Right cardiac atrium (tissue), 5 donors: ENCODE measurements around the gene LMO3. TPM values are rescaled to one million over a fixed set of nuclear protein-coding genes. Genes with fewer than 3 reads are reported as not detected.

Source experiments
- ATAC-seq, 2 donors: fragments of 200-7000 bp; cut with Tn5 transposase; one replicate each; pipeline versions ENCODE4 v1.8.0 to v1.9.1; 2020; ENCODE audit warnings: moderate library complexity in 2 of 2, mild to moderate bottlenecking in 1 of 2
- DNase-seq, 3 donors: peaks; one replicate each; pipeline ENCODE4 v3.0.0-alpha.2; 2020
- H3K27ac ChIP-seq: one replicate; pipeline ENCODE4 v1.5.1; 2013; ENCODE audit warnings: mild to moderate bottlenecking, low read length, control low read depth, moderate library complexity
- H3K27me3 ChIP-seq: one replicate; pipeline ENCODE4 v1.6.1; 2013; ENCODE audit not compliant: control insufficient read depth, insufficient read depth
- H3K4me1 ChIP-seq: one replicate; pipeline ENCODE4 v1.6.1; 2013; ENCODE audit warnings: low read length; ENCODE audit not compliant: control insufficient read depth, insufficient read depth
- H3K4me3 ChIP-seq: one replicate; pipeline ENCODE4 v1.5.1; 2013; ENCODE audit warnings: low read length, control low read depth
- H3K9me3 ChIP-seq: one replicate; pipeline ENCODE4 v1.6.1; 2013; ENCODE audit warnings: low read length; ENCODE audit not compliant: control insufficient read depth
- WGBS: extraction: QIAGEN DNeasy Blood & Tissue Kit; methylation state at CpG from one replicate; pipeline ENCODE4 v1.1.7; 2013; 5-methylcytosine and 5-hydroxymethylcytosine counted together
- intact Hi-C, 4 donors: fragments of 100-400 bp; cut with DNase I; formaldehyde crosslinking; loops; one replicate each; pipeline versions ENCODE4 v1.11.0 to v1.14.0; 2022 to 2023
- polyA plus RNA-seq: library from polyadenylated mRNA; stranded (reverse); fragments of 200-250 nt; gene quantifications from one replicate; pipeline ENCODE4 v1.2.3, GENCODE V29; 2013
- total RNA-seq, 4 donors: library from RNA; stranded (reverse); fragmentation: NEBNext Ultra II Directional; extraction: Animal tissue kit (Norgen Biotek cat#: 25700); gene quantifications; one replicate each; pipeline ENCODE4 v1.2.1, GENCODE V29; 2021
- donor health status: healthy with polysubstance abuse.
- donor health status: DM: no; HTN: yes; CAD: no.
- donor health status: DM: no; HTN: no; CAD: no.
- donor health status: DM: no; HTN: yes; CAD: no; lungs with severe emphysema.
- donor health status: DM: yes; HTN: yes; CAD: no.

LMO3 gene
- total and polyA plus RNA-seq, 5 donors = 4.3 to 13.0 (median 5.4) TPM

DNA sequence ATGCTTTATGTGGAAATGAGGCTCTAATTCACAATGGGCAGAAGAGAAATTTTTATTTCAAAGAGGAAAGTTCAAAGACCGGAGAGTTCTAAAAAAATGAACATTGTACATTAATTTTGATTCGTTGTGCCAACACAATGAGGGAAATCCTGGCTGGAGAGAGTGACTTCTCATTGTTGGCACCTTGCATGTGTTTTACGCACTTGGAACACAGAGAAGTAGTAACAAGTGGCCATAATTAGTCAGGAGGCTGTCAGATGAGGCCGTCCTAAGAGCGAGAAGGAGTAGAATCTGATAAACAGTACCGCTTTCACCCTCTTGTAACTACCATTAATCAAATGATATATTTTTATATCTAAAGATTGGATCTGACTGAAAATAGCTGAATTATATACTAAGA, 6.9 kb downstream of the LMO3 start:
- 82% methylated on average over 6 of the region's 6 CpGs for WGBS
- no peak for ATAC-seq
- intact Hi-C loops = no loop called here

DNA sequence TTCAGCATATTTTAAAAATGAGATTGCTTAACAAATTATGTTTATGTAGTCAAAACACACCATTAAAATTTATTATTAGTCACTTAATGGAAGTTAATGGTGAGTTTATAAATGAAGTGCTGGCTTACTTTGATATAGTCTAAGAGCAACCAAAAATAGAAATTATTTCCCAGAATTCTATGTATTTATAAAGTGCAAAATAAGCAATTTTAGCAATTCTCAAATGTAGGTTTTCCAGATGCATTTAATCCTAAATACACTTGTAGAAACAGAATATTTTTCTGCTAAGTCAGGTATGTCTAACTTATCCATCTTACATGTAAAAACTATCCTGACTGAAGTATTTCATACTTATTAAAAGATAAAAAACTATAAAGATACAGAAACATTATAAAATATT, 11.2 kb downstream of the LMO3 start:
- ATAC-seq (no peak), DNase-seq (no peak)
- H3K9me3 ChIP-seq = no peaks in the 10 kb centered on the region
- intact Hi-C loops = no loop called here
- no peak overlapping the region for H3K4me3 ChIP-seq
- H3K27ac ChIP-seq = no peak overlapping the region
- H3K27me3 ChIP-seq = no peaks in the 10 kb centered on the region
- no peaks in the 10 kb centered on the region for H3K4me1 ChIP-seq

More for the DNA sequence above, 6.9 kb downstream of the LMO3 start:
- DNase-seq = no peak
- Histone ChIP-seq H3K27me3 (no peaks in the 10 kb centered on the region), H3K4me3 (no peak overlapping the region), H3K9me3 (no peaks in the 10 kb centered on the region), H3K27ac (no peak overlapping the region), H3K4me1 (no peaks in the 10 kb centered on the region)

DNA sequence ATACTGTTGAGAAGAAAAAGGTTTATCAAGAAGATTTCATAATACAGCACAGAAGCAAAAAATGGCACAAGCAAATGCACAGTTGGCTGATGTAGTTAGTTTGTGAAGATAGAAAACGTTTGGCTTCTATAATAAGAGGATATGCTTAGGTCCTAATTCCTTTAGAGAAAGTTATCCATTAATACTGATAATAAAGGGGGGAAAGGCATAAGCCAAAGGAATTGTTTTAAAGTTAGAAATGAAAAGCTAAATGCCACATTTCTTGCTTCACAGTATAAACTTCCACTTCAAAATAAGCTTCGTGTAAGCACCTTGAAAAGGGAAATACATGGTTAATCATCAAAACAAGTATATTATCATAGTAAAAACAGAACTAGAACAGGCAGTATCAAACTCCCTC, 12.4 kb downstream of the LMO3 start:
- intact Hi-C loops = no loop called here
- H3K4me3 ChIP-seq = no peak overlapping the region
- DNase-seq (no peak), ATAC-seq (no peak)
- H3K4me1 ChIP-seq = no peaks in the 10 kb centered on the region
- WGBS = 26% methylated on average over 2 of the region's 2 CpGs
- H3K9me3 ChIP-seq = no peaks in the 10 kb centered on the region
- no peaks in the 10 kb centered on the region for H3K27me3 ChIP-seq
- H3K27ac ChIP-seq = no peak overlapping the region

DNA sequence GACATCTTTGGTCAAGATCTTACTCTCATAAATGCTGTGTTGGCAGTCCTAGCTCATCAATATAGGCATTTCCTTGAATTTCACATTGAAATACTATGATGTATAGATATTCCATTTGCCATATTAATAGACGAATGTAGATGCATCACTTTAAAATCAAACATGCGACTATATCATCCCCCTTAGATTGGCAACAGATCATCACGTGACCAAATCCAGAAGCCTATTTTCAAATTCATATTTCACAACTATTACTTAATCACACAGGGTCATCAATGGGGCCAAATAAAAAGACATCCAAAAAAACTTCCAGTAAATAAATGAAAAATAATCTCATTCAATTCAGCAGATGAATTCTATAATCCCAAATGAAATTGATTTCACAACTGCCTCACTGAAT, 15.3 kb downstream of the LMO3 start:
- Histone ChIP-seq H3K4me3 (no peak overlapping the region), H3K27me3 (no peaks in the 10 kb centered on the region), H3K4me1 (no peaks in the 10 kb centered on the region), H3K9me3 (no peaks in the 10 kb centered on the region), H3K27ac (no peak overlapping the region)
- DNase-seq (no peak), ATAC-seq (no peak)
- WGBS = 84% methylated on average over 3 of the region's 3 CpGs
- intact Hi-C loops = no loop called here

DNA sequence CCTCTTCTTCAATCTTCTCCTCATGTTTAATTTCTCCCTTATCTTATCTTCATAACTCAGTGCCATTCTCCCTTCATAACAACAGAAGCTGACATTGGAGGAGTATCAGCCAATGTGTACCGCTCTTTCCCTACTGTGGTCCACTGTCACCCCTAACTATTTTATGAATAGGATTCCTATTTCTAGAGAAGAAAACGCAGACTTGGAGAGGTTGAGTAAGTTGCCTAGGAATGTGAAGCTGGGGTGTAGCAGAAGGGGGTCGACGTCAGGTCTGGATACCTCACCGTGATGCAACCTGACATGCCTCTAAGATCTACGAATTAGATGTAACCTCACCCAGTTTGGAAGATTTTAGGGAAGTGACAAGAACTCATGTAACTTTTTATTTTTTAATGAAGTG, 17.1 kb downstream of the LMO3 start:
- Histone ChIP-seq H3K9me3 (no peaks in the 10 kb centered on the region), H3K4me3 (no peak overlapping the region), H3K27me3 (no peaks in the 10 kb centered on the region), H3K4me1 (no peaks in the 10 kb centered on the region), H3K27ac (no peak overlapping the region)
- ATAC-seq (no peak), DNase-seq (no peak)
- intact Hi-C loops = no loop called here
- 84% methylated on average over 6 of the region's 6 CpGs for WGBS

DNA sequence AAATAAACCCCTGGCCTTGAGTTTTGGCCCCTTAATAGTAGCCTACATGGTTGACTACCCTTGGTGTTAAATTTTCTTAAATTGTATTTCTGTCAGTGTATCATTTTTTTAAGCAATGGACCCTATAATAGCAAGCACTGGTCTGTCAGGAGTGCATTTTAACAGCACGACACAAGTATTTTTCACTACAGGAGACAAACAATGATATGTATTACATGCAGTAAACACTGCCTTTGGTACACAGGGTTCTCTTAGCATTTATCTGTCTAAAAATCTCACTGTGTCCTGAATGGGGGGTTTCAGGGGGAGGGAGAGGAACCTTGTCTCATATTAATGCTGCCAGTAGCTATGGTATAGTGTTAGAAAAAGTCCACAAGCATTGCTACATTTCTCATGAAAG, 18.4 kb downstream of the LMO3 start:
- no peak for DNase-seq
- no peak overlapping the region for H3K27ac ChIP-seq
- no peak overlapping the region for H3K4me3 ChIP-seq
- WGBS = 79% methylated on average over 1 of the region's 1 CpG
- H3K27me3 ChIP-seq = no peaks in the 10 kb centered on the region
- no peak for ATAC-seq
- H3K4me1 ChIP-seq = no peaks in the 10 kb centered on the region
- intact Hi-C loops = no loop called here
- no peaks in the 10 kb centered on the region for H3K9me3 ChIP-seq

DNA sequence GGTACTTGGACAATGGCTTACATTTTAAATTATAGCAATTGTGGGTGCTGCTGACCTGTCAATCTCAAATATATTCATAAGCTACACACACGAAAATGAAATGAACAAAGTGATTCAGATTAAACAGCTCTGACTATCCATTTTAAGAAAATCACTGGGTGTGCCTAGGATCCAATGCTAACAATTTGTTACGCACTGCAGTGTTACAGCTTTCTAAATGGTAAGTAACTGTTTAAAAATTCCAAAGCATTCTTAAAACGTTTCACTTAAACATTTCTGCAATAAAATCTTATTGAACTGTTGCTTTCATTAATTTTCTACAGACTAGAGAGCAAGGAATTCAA, 18.9 kb downstream of the LMO3 start:
- intact Hi-C loops = no loop called here
- no peaks in the 10 kb centered on the region for H3K27me3 ChIP-seq
- no peaks in the 10 kb centered on the region for H3K4me1 ChIP-seq
- no peak overlapping the region for H3K4me3 ChIP-seq
- ATAC-seq = peak; percentile 13 to 24
- DNase-seq = no peak
- no peaks in the 10 kb centered on the region for H3K9me3 ChIP-seq
- no peak overlapping the region for H3K27ac ChIP-seq
- WGBS = 45% methylated on average over 3 of the region's 3 CpGs

DNA sequence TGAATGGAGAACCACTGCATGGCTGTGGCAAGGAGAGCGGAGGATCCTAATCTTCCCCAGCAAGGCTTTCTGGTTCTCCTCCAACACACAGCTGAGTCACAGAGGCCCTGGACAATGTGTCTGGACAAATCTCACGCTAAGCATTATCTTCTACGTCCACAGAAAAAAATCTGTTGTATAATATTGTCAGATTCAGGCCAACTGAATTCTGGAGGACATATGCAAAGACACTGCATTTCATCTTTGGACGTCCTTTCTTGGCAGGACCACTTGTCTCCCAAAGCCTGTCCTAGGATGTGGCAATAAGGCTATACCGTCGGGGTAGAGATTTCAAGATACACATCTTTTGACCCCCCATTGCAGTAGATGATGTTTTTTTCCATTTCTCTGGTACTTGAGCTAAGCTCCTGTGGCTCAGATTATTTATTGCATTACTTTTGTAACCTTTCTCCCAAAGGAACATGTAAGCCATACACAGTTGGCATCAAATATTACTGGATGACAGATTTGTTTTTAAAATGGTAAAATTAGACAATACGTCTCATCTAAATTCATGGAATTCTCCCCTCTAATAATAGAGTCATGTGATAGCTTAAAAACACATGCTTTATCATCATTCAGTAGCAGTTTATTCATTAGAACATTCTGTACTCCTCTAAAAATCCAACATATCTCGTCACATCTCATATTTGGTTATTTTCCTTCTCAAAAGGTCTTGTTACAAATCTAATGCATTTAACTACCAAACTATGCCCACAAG, 19.4 kb downstream of the LMO3 start:
- H3K9me3 ChIP-seq = no peaks in the 10 kb centered on the region
- H3K4me3 ChIP-seq = no peak overlapping the region
- H3K27me3 ChIP-seq = no peaks in the 10 kb centered on the region
- intact Hi-C loops = no loop called here
- WGBS = 55% methylated on average over 8 of the region's 8 CpGs
- DNase-seq (peak in 2 of 3 donors; percentile 53 to 69), ATAC-seq (peak; percentile 93 to 94)
- H3K27ac ChIP-seq = peak overlapping the region; percentile 79
- H3K4me1 ChIP-seq = no peaks in the 10 kb centered on the region

DNA sequence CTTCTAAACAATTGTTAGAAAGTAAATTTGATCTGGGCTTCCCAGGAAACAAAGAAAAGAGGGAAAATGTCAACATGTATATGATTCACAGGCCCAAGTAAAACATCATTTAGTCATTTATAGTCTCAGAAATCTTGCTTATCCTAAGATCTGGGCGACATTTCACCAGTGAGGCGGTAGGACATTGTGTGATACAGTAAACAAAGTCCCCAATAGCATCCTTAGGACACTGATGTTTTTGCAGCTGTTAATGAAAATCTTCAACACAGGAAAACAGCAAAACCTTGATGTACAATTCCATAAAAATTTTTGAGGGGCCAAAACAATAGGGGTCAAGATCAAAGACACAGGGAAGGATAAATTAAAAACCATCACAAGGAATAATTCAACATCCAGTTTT, 20.2 kb downstream of the LMO3 start:
- H3K27ac ChIP-seq = no peak overlapping the region
- no peak overlapping the region for H3K4me3 ChIP-seq
- H3K9me3 ChIP-seq = no peaks in the 10 kb centered on the region
- ATAC-seq (no peak), DNase-seq (no peak)
- WGBS = 76% methylated on average over 2 of the region's 2 CpGs
- no peaks in the 10 kb centered on the region for H3K27me3 ChIP-seq
- intact Hi-C loops = no loop called here
- H3K4me1 ChIP-seq = no peaks in the 10 kb centered on the region

DNA sequence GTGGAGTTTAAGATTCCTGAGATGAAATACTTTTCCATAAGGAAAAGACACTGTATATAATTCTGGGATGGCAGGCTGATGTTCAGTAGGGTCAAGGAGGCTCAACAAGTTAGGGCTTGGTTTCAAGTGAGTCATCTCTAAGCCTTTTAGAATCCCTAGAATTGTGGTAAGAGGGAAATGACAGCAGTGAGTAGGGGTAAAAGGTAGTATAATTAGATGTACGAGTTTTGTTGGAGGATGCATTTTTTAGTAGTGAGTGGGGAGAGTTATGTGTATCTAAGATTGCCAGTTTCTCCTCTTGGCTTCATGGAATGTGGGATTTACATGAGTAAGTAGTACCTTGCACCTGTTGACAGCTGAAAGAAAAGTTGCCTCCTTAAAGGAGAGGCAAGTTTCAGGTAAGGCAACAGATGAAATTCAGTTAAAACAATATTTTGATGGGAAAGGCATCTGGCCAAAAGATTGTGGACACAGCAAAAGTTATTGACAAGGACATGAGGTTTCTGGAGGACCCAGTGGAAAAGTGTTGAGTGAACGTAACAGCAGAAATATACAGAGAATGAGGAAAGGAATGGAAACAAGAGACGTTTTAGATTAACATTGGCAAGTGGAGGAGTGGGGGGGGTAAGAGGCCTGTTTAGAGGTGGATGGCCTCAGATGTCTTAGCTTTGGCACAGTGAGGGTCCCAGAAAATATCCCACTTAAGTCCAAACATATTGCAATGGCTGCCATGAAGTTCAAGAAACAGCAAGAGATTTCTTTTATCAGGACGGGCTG, 21.8 kb downstream of the LMO3 start:
- H3K9me3 ChIP-seq = no peaks in the 10 kb centered on the region
- no peak overlapping the region for H3K27ac ChIP-seq
- intact Hi-C loops = no loop called here
- ATAC-seq (no peak), DNase-seq (no peak)
- H3K4me3 ChIP-seq = no peak overlapping the region
- H3K4me1 ChIP-seq = no peaks in the 10 kb centered on the region
- WGBS = 65% methylated on average over 4 of the region's 4 CpGs
- no peaks in the 10 kb centered on the region for H3K27me3 ChIP-seq

DNA sequence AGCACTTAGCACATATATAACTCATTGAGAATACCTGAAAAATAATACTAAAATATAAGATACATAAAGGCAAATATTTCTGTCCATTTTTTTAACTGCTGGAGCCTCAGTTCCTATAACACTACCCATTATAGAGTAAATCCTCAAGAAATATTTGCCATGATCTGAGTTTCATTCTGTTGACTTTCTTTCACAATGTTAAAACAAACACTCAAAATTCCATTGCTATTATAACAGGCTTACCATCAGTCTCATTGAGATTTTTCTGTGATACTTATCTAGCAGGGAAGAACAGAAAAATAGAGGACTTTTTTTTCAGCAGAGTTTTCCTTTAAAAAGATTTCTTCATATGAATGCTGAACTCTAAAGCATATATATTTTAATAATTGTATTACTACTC, 24.5 kb downstream of the LMO3 start:
- no peaks in the 10 kb centered on the region for H3K27me3 ChIP-seq
- no peaks in the 10 kb centered on the region for H3K4me1 ChIP-seq
- no peaks in the 10 kb centered on the region for H3K9me3 ChIP-seq
- H3K27ac ChIP-seq = no peak overlapping the region
- DNase-seq = no peak
- no peak overlapping the region for H3K4me3 ChIP-seq
- ATAC-seq = no peak
- intact Hi-C loops = no loop called here
